Fibroblast of lung (primary cell): ENCODE measurements around the gene JAZF1.

Experiments
- EZH2 ChIP-seq: IDR thresholded peaks from 2 replicates; pipeline ENCODE4 v1.5.1; 2012; ENCODE audit warnings: low read length, control low read depth, mild to moderate bottlenecking; ENCODE audit errors: missing control alignments
- TF ChIP-seq, protein P1 (sequence below), 2 donors: IDR thresholded peaks in 1 of 2; conservative IDR thresholded peaks in 1 of 2; 1 replicate in 1 of 2; 2 replicates in 1 of 2; pipeline ENCODE4 v1.5.1; 2011 to 2012; ENCODE audit warnings: low read length in 2 of 2, control low read depth in 1 of 2, inconsistent platforms in 1 of 2, low read depth in 1 of 2, mild to moderate bottlenecking in 1 of 2

DNA sequence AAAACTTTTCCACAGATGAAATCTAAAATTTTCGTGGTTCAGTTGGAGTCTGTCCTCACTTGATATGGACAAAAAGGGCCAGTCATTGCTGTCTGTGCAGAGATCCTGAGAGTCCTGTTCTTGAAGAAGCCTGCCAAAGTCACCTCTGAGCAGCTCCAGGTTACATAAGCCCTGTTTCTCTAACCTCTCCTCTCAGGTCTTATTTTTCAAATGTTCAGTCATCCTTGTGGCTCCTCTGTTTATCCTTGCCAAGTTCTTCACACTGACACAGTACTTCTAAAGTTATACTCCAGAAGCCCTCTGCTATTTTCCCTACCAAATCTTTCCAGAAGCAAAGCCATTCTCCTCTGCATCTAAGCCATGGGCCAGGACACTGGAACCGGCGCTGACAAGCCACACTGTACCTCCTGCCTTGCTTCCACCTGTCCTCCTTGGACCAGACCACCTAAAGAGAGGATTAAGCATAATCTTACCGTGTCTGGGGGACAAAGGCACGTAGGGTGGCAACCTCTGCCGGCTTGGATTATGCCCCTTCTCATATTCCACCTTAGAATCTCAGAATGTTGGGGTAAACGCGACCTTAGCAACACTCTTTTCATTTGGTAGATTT lies 161.6 kb downstream of the JAZF1 start:
- TF ChIP-seq, protein P1, sequence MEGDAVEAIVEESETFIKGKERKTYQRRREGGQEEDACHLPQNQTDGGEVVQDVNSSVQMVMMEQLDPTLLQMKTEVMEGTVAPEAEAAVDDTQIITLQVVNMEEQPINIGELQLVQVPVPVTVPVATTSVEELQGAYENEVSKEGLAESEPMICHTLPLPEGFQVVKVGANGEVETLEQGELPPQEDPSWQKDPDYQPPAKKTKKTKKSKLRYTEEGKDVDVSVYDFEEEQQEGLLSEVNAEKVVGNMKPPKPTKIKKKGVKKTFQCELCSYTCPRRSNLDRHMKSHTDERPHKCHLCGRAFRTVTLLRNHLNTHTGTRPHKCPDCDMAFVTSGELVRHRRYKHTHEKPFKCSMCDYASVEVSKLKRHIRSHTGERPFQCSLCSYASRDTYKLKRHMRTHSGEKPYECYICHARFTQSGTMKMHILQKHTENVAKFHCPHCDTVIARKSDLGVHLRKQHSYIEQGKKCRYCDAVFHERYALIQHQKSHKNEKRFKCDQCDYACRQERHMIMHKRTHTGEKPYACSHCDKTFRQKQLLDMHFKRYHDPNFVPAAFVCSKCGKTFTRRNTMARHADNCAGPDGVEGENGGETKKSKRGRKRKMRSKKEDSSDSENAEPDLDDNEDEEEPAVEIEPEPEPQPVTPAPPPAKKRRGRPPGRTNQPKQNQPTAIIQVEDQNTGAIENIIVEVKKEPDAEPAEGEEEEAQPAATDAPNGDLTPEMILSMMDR (conservative IDR thresholded peaks at IDR 0.05 in 1 of 2, IDR thresholded peaks at IDR 0.05 in 1 of 2; ENCODE audit: low read depth in 1 of 2, low read length in 2 of 2), result no peak
- TF ChIP-seq EZH2, result no peak
